ENCODE results near the gene SH3RF3. TPM values are rescaled to one million over a fixed set of nuclear protein-coding genes. Genes with fewer than 3 reads are reported as not detected.

The SH3RF3 gene
- total and polyA plus RNA-seq, 2 of the 13 experiments (the other 11 are each of a cell fraction or from before 2014, with no cell fraction given), result 0.04 TPM; not detected in 1

GRCh38 chr2:109386004-109386695 is 257.1 kb downstream of the SH3RF3 start:
- Histone ChIP-seq H4K20me1 (ENCODE audit: insufficient read depth, low read length) (no peaks in the 10 kb centered on the region), H3K79me2 (ENCODE audit: insufficient read depth, low read length) (no peaks in the 10 kb centered on the region), H3K9me3 (ENCODE audit: low read length) (no peaks in the 10 kb centered on the region), H3K9ac (ENCODE audit: insufficient read depth, low read depth, low read length) (no peak overlapping the region), H3K36me3 (replicated peaks in 1 of 2; ENCODE audit: control insufficient read depth in 1 of 2, insufficient read depth in 2 of 2, low read length in 2 of 2) (no peaks in the 10 kb centered on the region), H3K27ac (ENCODE audit: extremely low read length, insufficient read depth, low read length) (no peak overlapping the region), H2AFZ (ENCODE audit: low read length) (no peak overlapping the region), H3K4me2 (ENCODE audit: low read depth, low read length) (no peak overlapping the region), H3K4me1 (ENCODE audit: insufficient read depth, low read length) (no peaks in the 10 kb centered on the region), H3K27me3 (ENCODE audit: control insufficient read depth in 1 of 2, insufficient read depth in 2 of 2, low read length in 2 of 2) (0 out of 5 replicates have a peak, but pooled peaks cover 0 to 2% of the 10 kb centered on the region in 2 experiments), H3K4me3 (replicated peaks in 1 of 3; ENCODE audit: insufficient read depth in 1 of 3, low read depth in 2 of 3, low read length in 3 of 3) (no peak overlapping the region)
- WGBS (ENCODE audit: low lambda C conversion rate), result 36% methylated on average over 11 of the region's 11 CpGs
- TF ChIP-seq HES4 (CRISPR knock-in tag; IDR thresholded peaks at IDR 0.05; ENCODE audit: borderline replicate concordance) (no peak), ZNF33A (CRISPR knock-in tag; IDR thresholded peaks at IDR 0.05; ENCODE audit: borderline replicate concordance) (no peak), ZBTB40 (IDR thresholded peaks at IDR 0.05) (no peak), ZBTB40 (CRISPR knock-in tag; IDR thresholded peaks at IDR 0.05) (peak; percentile 72; the same call in 1 of the 2 replicates), ZNF362 (CRISPR knock-in tag; IDR thresholded peaks at IDR 0.05; ENCODE audit: borderline replicate concordance) (peak; percentile 58; the same call in 1 of the 2 replicates)
- ATAC-seq (peak; percentile 29; the same call in 1 of the 3 replicates), FAIRE-seq (no peak), DNase-seq (ENCODE audit: low spot score) (no peak)
- no TSS peak for BruUV-seq (replicated peaks)
- in situ Hi-C loops (cut with HindIII; ENCODE audit: extremely low pct_ligation_motif_present, low pct_unique_long_range_greater_than_20kb) (no loop called here), intact Hi-C loops (cut with micrococcal nuclease; ENCODE audit: unreplicated experiment) (no loop called here)
- ChIA-PET CTCF (ENCODE audit: low intra/inter-chr PET ratio, low total read pairs) (no interaction called here), POLR2A (no interaction called here)
